HG03095 (cell line): ENCODE data around the gene CCBE1.
"Not testable (repeated sequence)": the region's sequence is repeated elsewhere in the genome, so short reads cannot be mapped to it uniquely, and the experiment has no call there.

ENCODE experiments used
- ATAC-seq: cut with Tn5 transposase; IDR thresholded peaks from one replicate; pipeline ENCODE4 v1.9.1; 2021; ENCODE audit warnings: moderate library complexity; ENCODE audit not compliant: unreplicated experiment

The CCBE1 gene

GRCh38 chr18:59697236-59697932 is at the start of gene CCBE1:
TSS of gene CCBE1 (minus strand) at chr18:59697423.
- ATAC-seq, result no peak

DNA sequence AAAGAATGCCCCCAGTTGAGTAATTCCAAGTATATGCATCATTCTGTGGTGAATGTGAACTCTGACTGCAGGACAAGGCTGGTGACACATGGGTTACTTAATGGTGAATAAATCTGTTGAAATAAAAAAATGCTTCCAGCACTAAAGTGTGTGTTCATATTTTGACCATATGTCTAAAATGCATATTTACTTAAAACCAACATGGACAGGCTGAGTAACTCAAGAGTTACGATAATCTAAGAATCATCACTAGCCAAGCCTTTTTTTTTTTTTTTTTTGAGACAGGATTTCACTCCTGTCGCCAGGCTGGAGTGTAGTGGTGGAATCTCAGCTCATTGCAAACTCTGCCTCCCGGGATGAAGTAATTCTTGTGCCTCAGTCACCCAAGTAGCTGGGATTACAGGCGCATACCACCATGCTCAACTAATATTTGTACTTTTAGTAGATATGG is 47.1 kb upstream of the CCBE1 start:
- ATAC-seq, result no peak

DNA sequence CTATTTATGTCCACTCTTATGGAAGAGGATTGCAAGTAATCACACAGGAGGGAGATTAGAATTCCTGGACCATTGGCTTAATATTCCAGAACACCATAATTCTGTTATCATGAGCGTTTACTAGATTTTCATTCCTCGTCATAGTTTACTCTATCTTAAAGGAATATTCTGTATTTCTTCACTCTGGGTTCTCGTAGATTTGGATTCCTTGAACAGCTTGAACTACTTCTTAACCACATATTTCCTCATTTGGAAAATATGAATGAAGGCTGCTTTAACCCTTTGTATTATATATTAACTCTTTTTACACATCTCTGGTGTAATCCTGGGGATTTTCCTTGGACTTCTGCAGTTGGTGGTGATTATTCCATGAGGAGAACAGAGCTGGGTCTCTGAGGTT is 46.3 kb upstream of the CCBE1 start:
- ATAC-seq, result no peak

GRCh38 chr18:59742325-59743111 is 45.3 kb upstream of the CCBE1 start:
- no peak for ATAC-seq

- ATAC-seq, result no peak
These were observed 42.9 kb upstream of the CCBE1 start for GRCh38 chr18:59740141-59740540.

DNA sequence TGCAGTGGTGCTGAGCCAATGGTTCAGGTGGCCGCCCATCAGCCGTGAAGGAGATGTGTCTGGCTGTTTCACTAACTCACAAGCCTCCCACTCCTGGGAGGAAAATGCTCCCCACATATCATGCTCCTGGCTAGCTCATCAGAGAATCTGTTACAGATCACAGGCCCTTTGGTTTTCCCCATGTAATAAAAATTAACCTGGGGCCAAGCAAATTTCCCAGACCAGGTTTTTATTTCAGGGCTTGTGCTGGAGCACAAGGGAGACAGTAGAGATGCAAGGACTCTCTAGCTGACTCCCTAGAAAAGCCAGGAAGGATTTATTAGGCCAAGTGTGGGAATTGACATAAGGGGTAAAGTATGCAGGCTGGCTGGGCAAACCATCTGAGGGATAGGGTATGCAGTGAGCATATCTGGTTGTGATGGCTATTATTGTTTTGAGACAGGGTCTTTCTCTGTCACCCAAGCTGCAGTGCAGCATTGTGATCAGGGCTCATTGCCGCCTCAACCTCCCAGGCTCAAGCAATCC is 40.6 kb upstream of the CCBE1 start:
- no peak for ATAC-seq

- not testable (repeated sequence) for ATAC-seq
These were observed 40.1 kb upstream of the CCBE1 start for GRCh38 chr18:59737335-59737734.

- ATAC-seq, result no peak
These were observed 38.8 kb upstream of the CCBE1 start for GRCh38 chr18:59736061-59736460.

DNA sequence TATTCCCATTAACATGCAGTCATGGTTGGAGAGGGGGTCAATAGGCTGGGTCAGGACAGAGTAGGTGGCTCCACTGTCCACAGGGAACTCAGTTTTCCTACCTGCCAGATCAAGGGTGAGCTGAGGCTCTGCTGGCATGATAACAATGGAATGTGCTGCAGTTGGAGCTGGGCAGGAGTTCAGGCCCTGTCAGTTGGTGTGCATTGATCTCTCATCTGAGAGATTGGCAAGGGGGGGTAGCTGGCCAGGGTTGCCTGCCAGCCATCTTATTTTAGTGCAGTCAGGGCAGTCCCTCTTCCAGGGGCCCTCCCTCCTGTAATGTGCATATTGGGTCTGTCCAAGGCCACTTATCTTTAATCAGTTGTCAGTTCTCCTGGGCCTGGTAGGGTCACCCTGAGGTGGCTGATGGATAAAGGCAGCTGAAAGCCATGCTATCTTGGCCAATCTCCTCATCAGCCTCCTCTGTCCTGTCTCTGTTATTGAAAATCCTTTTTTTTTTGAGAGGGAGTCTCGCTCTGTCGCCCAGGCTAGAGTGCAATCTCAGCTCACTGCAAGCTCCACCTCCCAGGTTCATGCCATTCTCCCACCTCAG is 38.1 kb upstream of the CCBE1 start:
- ATAC-seq, result no peak

GRCh38 chr18:59733421-59733820 is 36.2 kb upstream of the CCBE1 start:
- ATAC-seq, result no peak

DNA sequence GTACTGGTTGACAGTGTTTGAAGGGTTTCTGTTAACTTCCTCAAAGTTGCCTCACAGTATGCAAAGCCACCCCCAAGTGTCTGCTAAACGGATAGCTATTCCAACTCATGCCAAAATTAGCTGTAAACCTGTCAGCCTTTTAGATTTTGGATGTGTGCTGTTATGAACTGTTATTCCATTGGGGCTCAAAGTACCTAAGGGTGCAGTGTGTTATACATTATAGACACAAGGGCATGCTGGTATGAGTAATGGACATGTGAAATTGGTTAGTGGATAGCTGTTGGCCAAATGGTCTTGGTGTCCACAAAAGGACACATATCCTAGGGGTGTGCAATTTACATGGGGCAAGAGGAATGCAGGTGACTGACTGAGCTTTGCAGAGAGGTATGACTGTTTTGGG is 33.7 kb upstream of the CCBE1 start:
- no peak for ATAC-seq

DNA sequence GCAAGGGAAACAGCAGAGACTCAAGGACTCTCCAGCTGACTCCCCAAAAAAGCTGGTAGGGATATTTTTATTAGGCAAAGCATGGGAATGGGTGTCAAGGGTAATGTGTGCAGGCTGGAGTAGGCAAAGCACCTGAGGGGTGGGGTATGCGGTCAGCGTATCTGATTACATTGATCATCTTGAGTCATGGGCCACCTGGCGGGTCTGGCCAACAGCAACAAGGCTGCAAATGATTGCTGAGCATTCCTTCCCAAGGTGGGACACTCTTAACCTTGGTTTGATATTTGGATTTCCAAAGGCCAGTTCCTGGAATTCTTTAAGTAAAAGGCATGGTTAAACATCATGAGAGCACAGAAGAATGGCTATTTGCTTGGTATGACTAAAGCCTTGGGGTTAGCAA is 32.6 kb upstream of the CCBE1 start:
- ATAC-seq, result no peak

DNA sequence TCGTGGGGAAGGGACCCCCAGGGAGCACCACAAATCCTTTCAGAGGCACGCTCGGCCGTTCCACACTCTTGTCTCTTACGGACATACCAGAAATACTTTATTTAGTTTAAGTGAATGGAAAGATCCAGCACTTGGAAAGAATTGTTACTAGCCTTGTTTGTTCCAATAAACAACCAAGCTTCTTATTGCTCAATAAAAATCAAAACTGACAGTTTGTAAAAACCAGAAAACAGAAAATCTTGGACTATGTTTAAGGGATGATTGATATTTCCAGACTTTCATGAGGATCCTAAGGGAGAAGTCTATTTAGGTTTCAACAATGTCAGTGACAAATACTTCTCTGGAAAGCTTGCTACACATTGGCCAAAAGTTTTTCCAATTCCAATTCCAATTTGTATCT is 31.6 kb upstream of the CCBE1 start:
- no peak for ATAC-seq

- no peak for ATAC-seq
These were observed 27.9 kb upstream of the CCBE1 start for GRCh38 chr18:59725142-59725541.

DNA sequence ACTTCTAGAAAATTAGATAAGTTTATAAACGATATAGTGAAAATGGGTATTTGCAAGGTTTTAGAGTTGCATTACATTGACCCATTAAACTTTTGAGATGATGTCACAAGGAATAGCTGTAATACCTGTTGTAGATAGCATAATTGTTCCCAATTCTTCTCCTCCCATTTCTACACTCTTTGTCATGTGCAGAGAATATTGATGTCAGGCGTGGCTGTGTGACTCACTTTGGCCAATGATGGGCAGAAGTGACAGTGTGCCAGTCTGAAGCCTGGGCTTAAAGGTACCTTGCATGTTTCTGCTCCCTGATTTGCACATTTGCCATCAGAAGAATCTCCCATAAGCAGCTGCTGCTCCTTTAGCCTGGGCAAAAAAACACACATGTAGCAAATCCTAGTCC is 26.9 kb upstream of the CCBE1 start:
- no peak for ATAC-seq

DNA sequence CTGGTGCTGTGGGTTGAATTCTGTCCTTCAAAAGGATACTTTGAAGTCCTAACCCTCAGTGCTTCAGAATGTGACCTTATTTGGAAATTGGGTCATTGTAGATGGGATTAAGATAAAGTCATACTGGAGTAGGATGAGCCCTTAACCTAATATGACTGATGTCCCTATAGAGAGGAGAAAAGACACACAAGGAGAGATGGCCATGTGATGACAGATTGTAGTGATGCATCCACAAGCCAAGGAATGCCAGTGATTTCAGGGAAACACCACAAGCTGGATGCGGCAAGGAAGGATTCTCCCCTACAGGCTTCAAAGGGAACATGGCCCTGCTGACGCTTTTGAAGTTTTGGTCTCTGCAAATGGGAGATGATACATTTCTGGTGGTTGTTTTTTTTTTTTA is 24.7 kb upstream of the CCBE1 start:
- no peak for ATAC-seq

DNA sequence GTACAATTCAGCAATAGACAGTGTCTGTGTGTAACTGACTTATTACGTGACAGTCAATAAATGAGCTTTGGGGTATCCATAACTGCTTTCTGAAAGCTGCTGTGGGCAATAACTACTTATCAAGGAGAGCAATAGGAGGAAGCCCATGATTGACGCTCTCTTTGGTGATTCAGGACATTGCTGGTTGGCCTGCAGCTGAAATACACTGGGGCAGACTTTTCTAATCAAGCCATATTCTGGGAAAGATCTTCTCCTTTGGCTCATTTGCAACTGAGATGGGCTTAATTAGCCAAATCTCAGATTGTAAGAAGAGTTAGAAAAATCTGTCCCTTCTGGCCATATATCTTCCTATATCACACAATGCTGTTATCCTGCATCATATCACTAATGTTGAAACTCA is 24.0 kb upstream of the CCBE1 start:
- no peak for ATAC-seq

DNA sequence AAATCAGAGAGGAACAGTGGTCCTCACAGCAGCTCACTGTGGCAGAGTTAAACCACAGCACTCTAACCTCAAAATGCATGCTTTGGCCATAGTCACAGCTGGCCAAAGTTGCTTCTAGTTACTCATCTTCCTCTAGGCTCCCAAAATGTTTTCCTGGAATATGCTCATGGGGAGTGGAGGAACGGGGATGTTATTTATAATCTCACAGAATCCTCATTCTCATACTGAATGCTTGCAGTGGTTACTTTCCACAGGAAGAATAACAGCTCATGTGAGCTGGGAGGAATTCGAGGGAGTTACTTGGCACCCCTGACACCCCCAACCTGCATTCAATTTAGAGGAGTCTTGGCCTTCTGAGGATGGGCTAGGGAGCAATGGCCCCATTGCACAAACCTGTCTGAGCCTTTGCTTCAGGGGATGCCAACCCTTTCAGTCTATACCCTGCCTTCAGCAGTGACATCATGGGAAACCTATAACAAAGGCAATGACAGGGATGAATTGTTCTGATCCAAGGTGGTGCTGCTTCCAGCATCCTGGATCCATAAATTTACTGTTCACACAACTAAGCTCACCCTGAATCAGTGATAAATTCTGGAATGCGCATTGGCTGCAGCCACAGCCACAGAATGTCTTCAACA is 22.4 kb upstream of the CCBE1 start:
- ATAC-seq, result no peak

GRCh38 chr18:59718464-59719157 is 21.4 kb upstream of the CCBE1 start:
- ATAC-seq, result no peak

DNA sequence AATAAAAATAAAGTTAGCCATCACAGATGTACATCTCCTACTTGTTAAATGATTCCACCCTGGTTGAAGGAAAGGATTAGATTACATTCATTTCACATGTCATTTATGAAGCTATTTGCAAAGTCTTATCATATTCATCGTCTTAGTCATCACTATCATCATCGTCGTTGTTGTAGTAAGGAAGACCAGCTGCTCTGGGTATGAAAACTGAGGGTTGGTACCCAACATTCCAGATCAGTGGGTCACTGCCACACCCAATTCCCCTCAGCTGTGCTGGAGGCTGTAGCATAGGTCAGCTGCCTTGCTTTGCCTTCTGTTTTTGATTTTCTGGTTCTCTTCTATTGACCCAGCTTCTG is 20.9 kb upstream of the CCBE1 start:
- no peak for ATAC-seq

DNA sequence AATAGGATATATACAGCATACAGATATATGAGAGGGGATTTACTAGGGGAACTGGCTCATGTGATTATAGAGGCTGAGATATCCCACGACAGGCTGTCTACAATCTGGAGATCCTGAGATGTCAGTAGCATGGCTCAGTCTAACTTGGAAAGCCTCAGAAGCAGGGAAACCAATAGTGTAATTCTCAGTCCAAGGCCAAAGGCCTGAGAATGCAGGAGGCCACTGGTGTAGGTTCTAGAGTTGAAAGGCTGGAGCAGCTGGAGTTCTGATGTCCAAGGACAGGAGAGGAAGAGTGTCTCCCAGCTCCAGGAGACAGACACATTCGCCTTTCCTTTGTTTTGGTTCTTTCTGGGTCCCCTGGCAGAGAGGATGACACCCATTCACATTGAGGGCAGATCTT is 20.1 kb upstream of the CCBE1 start:
- ATAC-seq, result no peak
